Measurements from ENCODE around the gene LENEP.

The LENEP gene

DNA sequence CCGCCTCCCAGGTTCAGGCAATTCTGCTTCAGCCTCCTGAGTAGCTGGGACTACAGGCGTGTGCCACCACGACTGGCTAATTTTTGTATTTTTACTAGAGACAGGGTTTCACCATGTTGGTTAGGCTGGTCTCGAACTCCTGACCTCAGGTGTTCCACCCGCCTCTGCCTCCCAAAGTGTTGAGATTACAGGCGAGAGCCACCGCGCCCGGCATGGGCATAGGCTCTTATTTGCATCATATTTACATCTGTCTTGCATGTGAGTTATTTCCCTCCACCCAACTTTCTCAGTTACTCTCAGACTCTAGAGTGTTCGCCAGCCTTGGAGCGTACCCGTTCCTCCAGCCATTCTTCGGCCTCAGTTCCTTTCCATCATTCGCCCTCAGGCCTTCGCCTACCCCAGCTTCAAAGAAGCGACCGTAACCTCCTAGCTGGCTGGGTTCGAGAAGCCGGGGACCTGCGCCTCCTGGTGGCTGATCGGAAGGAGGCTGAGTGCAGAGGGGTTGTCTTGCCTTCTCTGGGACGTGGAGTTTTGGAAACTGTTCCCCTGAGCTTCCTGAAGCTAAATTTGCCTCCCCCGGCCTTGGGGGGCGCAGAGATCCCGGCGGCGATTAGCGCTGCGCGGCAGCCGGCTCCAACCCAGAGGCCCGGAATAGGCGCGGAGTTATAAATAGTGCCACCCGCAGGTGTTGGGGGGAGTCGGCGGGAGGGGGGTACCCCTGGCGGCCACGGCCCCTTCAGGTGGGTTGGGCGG lies 5.6 kb downstream of the LENEP start:
- peak; percentile 47 to 71 for DNase-seq (ENCODE audit: low read depth in 1 of 2, low spot score in 1 of 2)

GRCh38 chr1:154999571-155000410 lies 6.4 kb downstream of the LENEP start:
- DNase-seq (ENCODE audit: low read depth in 1 of 2, low spot score in 1 of 2), result peak in 1 of 2 donors; percentile 61

DNA sequence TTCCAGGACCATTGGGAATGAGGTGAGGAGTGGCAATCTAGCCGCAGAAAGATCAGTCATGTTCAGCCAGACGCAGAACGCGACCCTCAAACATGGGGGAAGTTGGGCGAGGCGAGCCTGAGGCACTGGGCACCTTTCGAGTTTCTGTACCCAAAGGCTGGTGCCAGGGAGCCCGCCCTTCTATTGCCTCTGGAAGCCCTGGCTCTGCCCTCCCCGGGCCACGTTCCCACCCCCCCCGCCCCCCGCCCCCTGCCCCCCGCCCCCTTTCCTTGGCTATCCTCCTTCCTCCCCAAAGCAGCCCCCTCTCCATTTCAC lies 7.0 kb downstream of the LENEP start:
- DNase-seq (ENCODE audit: low read depth in 1 of 2, low spot score in 1 of 2), result no peak

- peak; percentile 63 to 68 for DNase-seq (ENCODE audit: low read depth in 1 of 2, low spot score in 1 of 2)
Measured at GRCh38 chr1:155000726-155001424, 7.5 kb downstream of the LENEP start.

GRCh38 chr1:155001425-155001674 lies 8.0 kb downstream of the LENEP start:
- DNase-seq (ENCODE audit: low read depth in 1 of 2, low spot score in 1 of 2), result no peak

- peak; percentile 94 to 95 for DNase-seq (ENCODE audit: low read depth in 1 of 2, low spot score in 1 of 2)
Measured at GRCh38 chr1:155001675-155002463, 8.5 kb downstream of the LENEP start.

DNA sequence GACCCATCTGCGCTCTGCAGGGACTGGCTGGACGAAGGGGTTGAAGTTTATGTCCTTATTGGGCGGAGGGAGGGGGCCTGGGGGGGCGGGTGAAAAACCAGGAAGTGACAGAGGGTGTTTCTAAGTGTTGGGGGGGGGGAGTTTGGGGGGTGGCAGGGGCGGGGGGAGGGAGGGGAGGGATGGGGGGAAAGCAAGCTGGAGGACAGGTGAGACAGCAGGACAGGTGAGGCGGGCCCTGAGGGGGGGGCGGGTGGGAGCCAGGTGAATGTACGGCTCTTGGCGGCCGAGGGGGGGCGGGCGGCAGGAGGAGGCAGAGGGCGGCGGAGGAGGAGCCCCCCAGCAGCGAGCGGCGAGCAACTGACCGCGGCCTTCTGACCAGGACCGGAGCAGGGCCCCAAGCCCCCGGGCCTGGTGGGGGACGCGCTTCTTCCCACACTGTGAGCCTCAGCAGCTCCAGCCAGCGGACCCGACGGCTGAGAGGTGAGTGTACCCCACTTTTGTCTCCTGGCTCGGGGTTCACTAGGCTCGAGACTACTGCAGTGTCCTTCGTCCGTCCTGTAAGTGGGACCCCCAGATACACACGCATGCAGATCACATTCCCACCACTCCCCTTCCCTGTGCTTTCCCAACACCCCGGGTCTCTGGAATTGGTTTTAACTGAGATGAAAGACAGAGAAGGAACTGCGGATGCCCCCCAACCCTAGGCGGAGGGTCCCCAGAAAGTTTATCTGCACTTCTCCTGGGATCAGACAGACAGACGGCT lies 9.3 kb downstream of the LENEP start, which contains the start of gene ZBTB7B:
Gene ZBTB7B (plus strand): TSS at position 339 of the 763 bp plus-strand sequence. CDS start 11,859 bp downstream, outside the sequence.
- no peak for DNase-seq (ENCODE audit: low read depth in 1 of 2, low spot score in 1 of 2)

DNA sequence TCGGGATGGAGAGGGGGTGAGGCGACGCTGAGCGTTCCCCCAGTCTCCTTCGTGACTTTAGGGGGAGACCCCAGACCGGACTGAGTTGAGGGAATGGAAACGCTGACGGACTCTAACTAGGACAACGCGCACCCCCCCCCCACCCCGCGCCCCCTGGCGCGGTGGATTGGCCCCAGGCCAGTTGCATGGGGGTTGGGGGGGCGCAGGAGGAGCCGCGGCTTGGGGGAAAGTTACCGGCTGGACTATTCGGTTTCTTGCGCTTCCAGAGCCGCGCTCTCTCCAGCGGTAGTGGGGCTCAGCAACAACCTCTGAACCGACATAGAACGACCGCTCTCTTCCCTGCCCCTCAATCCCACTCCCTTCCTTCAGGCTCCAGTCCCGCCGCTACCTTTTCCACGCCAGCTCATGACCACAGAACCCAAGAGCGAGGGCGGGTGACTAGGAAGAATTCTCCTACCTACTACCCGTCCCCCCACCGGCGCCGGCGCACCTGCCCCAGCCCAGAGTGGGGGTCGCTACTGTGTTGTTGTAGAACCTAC lies 9.9 kb downstream of the LENEP start:
- no peak for DNase-seq (ENCODE audit: low read depth in 1 of 2, low spot score in 1 of 2)

DNA sequence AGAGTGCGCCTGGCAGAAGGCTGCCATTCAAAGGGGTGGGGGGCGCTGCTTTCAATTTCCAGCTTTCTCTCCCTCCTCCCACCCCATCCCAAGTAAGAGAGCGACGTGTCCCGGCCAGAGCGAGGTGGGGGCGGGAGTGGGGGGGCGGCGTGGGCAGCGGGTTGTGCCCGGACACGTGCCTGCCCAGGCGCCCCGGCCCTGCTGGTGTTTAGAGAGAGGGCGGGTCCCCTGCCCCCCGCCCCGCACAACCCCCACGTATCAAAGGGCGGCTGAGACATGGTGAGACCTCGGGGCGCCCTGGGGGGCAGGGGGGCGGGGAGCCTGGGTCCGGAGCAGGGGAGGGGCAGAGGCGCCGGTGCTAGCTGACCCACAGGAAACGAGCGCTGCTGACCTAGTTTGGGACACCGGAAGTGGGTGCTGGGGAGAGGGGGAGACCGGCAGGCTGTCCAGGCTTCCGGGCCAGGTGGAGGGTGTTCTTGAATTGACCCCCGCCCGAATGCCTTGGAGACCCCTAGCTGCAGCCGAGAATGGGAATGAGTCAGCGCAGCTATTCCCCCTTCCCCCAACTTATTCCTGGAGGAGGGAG lies 10.5 kb downstream of the LENEP start:
- no peak for DNase-seq (ENCODE audit: low read depth in 1 of 2, low spot score in 1 of 2)

DNA sequence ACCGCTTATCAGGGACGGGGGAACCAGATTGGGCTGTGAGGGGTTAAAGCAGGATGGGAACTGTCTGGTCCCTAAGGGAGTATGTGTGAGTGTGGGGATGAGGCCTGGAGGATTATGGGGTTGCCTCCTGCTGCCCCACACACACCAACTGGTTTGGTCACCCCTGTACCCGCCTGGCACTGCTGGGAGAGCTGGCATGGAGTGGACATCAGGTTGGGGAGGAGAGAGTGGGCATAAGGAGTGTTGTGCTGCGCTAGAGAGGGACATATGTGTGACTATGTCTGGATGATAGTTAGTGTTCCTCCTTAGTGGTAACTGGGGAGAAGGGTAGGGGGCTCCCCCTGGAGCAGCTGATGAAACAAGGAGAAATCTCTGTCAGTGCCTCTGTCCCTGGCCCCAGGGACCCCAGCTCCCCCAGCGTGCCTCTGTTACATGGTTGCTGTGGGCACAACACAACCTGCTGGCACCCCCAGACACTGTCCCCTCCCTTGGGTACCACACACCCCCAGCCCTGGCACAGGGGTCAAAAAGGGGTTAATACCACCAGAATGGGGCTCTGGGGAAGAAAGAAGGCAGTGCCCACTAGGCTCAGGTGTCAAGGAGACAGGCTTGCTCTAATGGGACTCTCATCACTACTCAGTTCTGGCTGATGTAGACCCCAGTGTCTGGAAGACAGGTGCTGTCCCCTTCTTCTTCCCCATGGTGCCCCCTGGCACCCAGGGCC lies 11.1 kb downstream of the LENEP start:
- DNase-seq (ENCODE audit: low read depth in 1 of 2, low spot score in 1 of 2), result no peak

DNA sequence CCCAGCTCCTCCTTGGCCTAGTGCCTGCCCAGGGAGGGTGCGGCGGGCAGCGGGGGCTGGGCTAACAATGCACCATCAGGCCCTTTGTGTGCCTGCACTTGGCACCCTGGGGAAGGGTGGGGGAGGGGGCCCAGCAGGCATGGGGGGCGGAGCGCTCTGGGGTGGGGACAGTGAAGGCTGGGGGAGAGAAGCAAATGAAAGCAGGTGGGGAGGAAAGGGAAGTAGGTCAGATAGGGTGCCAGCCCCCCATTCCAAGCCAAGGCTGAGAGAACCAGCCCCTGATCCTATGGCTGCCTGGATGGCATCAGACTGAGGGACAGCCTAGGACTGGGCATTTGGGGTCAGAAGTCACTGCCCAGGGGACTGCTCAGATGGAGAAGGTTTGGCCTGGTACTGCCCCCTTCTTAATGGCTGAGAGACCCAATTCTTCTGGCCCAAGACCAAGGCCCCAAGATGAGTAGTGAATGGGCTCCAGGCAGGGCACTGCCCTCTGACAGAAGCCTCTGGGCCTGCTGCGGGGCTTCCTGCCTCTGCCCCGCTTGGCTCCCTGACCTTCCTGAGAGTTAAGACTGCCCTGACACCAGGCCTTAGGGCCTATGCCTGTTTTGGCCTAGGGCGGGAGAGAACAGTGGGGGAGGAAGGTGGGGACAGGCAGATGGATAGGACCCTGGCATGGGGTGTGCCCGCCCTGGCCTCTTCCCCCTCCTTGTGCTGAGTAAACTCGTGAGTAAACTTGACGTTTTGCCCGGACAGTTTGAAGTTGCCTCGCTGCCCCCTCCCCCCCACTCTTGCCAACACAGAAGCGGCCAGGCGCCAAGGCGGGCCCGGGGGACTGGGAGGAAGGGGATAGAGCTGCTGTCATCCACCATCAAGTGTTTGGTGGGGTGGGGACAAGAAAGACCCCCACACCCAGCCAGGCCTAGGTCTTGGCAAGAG lies 12.0 kb downstream of the LENEP start:
- no peak for DNase-seq (ENCODE audit: low read depth in 1 of 2, low spot score in 1 of 2)

GRCh38 chr1:155006601-155007101 lies 13.3 kb downstream of the LENEP start:
- no peak for DNase-seq (ENCODE audit: low read depth in 1 of 2, low spot score in 1 of 2)

DNA sequence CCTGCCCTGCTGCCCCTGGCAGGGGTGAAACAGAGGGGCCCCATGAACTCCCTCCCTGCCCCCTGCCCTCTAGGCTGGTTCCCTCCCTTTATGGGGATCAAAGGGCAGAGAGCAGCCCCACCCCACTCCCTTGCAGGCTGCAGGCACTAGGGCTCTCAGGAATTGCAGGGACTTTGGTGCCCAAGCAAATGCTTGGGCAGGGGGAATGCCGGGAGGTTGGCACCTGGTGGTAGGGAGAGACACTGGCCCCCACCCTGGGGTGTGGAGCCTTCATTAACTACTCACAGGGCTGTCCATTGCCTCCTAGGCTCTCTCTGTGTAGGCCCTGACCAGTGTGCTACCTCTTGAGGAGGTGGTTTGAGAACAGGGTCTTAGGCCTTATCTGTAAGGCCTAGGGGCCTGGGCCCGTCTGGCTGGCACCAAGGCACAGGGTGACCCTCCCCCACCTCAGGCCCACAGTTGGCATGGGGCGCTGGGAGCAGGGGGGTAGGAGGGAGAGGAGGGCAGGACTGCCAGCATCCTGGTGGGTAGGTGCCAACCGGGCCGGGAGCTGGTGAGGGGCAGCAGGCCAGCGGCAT lies 14.0 kb downstream of the LENEP start:
- no peak for DNase-seq (ENCODE audit: low read depth in 1 of 2, low spot score in 1 of 2)

DNA sequence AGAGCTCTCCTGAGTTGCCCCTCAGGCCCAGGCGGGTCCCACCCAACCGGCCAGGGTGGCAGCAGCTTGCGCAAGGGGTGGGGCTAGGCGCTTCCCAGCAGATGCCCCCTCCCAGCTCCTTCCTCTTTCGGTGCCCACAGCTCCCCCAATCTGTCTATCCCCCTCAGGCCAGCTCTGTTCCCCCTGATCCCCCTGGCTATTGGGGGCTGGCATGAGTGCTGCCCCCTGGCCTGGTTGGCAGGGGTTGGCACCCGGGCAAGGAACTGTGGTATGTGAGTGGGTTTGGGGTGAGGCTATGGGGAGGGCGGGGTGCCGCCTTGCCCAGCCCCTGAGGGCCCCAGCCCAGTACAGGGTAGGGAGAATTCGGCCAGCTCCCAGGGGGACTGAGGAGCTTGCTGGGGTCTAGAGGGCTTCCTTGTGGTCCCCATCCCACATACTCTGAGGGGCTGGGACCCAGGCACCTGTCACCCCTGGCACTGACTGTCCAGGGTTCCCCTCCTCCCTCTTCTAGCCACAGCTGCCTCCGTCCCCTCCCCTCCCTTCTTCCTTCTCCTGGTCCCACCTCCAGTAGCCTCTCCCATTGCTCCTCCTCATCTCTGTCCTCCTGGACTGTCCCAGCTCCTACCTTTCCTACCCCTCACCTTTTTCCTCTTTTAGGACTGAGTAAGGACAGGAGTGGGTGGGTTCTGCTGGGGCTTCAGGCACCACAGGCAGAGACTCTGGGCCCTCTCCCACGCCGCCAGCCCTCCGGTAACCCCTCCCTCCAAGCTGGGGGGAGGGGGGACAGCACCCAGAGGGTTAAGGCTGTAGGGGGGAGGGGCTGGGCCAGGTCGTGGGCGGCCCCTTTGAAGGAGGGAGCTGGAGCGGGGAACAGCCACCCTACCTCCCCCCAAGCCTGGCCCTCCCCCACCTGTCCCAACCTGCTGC lies 14.9 kb downstream of the LENEP start:
- DNase-seq (ENCODE audit: low read depth in 1 of 2, low spot score in 1 of 2), result peak in 1 of 2 donors; percentile 60

- no peak for DNase-seq (ENCODE audit: low read depth in 1 of 2, low spot score in 1 of 2)
Measured at GRCh38 chr1:155009221-155009711, 15.9 kb downstream of the LENEP start.

DNA sequence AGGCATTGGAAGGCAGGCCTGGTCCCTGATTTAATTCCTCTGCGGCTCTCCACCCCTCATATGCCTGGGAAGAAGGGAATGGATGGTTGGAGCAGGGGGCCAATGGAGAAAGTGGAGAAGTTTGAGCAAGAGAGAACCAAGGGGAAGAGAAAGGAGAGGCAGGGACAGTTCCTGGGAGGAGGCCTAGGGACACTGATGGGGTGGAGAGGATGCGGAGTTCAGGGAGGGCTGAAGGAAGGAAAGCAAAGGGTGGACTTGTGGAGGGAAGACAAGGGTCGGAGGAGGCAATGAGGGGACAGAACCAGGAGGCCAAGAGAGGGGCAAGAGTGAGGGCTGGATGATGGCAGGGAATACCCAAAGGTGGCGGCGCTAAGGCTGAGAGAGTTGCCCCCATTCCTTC lies 16.4 kb downstream of the LENEP start:
- no peak for DNase-seq (ENCODE audit: low read depth in 1 of 2, low spot score in 1 of 2)
